ENCODE data around the gene SNRNP48.

SNRNP48 gene

GRCh38 chr6:7621761-7622160, 31.8 kb downstream of the SNRNP48 start (continued):
- no peak for TF ChIP-seq YY2 (tag by site-specific recombination; IDR thresholded peaks at IDR 0.05)
- TF ChIP-seq SCRT1 (tag by site-specific recombination; IDR thresholded peaks at IDR 0.05; ENCODE audit: borderline replicate concordance) = no peak
- no peak for TF ChIP-seq ZNF398 (tag by site-specific recombination; IDR thresholded peaks at IDR 0.05)
- TF ChIP-seq ZNF704 (tag by site-specific recombination; IDR thresholded peaks at IDR 0.05) = no peak

- CTCF ChIA-PET = interaction anchor here (0.6 to 2.5 kb wide), 5 partner anchors 9 to 412 kb away, joined by 3 to 18 read pairs (median 3); no protein-coding TSS in a partner anchor
Measured at GRCh38 chr6:7624796-7625710, 35.1 kb downstream of the SNRNP48 start.

GRCh38 chr6:7628479-7628878, 38.5 kb downstream of the SNRNP48 start:
- H3K4me3 ChIP-seq (ENCODE audit: low read depth, low read length) = no peak overlapping the region
- H3K27ac ChIP-seq (ENCODE audit: extremely low read depth, low read depth, low read length) = no peak overlapping the region
- CTCF ChIA-PET = no interaction called here
- TF ChIP-seq EGR2 (tag by site-specific recombination; IDR thresholded peaks at IDR 0.05; ENCODE audit: low read depth) (peak; percentile 25; the same call in 1 of the 2 replicates), PRDM1 (tag by site-specific recombination; IDR thresholded peaks at IDR 0.05) (peak; percentile 62; the same call in 1 of the 2 replicates), BCL6B (tag by site-specific recombination; IDR thresholded peaks at IDR 0.05) (no peak)
- peaks cover 9% of the 10 kb centered on the region; the same call in 1 of the 2 replicates for H3K4me1 ChIP-seq (ENCODE audit: control insufficient read depth, insufficient read depth, low read length)
- POLR2A ChIA-PET = interaction anchor here (0.6 kb wide), 1 partner anchor 91 kb away, joined by 4 read pairs; no protein-coding TSS in a partner anchor
- no peaks in the 10 kb centered on the region for H3K36me3 ChIP-seq (ENCODE audit: control insufficient read depth in 2 of 2, insufficient read depth in 1 of 2, low read length in 2 of 2)
- no peaks in the 10 kb centered on the region for H3K9me3 ChIP-seq (ENCODE audit: control insufficient read depth, insufficient read depth, low read depth, low read length)

More at GRCh38 chr6:7624796-7625710, 35.1 kb downstream of the SNRNP48 start:
- H3K27ac ChIP-seq (ENCODE audit: extremely low read depth, low read depth, low read length) = no peak overlapping the region
- peak; percentile 45; the same call in 1 of the 2 replicates for TF ChIP-seq ZIC2 (tag by site-specific recombination; IDR thresholded peaks at IDR 0.05)
- TF ChIP-seq ZNF2 (tag by site-specific recombination; IDR thresholded peaks at IDR 0.05) = no peak
- TF ChIP-seq GLIS1 (tag by site-specific recombination; IDR thresholded peaks at IDR 0.05) = no peak; the same call in 1 of the 2 replicates
- TF ChIP-seq ZNF561 (tag by site-specific recombination; IDR thresholded peaks at IDR 0.05; ENCODE audit: borderline replicate concordance) = 0 out of 2 replicates have a peak, but pooled peaks have one; percentile 28
- TF ChIP-seq ZNF335 (tag by site-specific recombination; conservative IDR thresholded peaks at IDR 0.05) = peak; percentile 31; the same call in 1 of the 2 replicates
- peak; percentile 81 for TF ChIP-seq PRDM6 (tag by site-specific recombination; IDR thresholded peaks at IDR 0.05)
- H3K9me3 ChIP-seq (ENCODE audit: control insufficient read depth, insufficient read depth, low read depth, low read length) = no peaks in the 10 kb centered on the region
- H3K4me3 ChIP-seq (ENCODE audit: low read depth, low read length) = no peak overlapping the region
- POLR2A ChIA-PET = no interaction called here
- peaks cover 7% of the 10 kb centered on the region; the same call in 1 of the 2 replicates for H3K4me1 ChIP-seq (ENCODE audit: control insufficient read depth, insufficient read depth, low read length)
- no peaks in the 10 kb centered on the region for H3K36me3 ChIP-seq (ENCODE audit: control insufficient read depth in 2 of 2, insufficient read depth in 1 of 2, low read length in 2 of 2)
